ENCODE results near the gene CALCOCO1. TPM values are rescaled to one million over a fixed set of nuclear protein-coding genes. Genes with fewer than 3 reads are reported as not detected.

The CALCOCO1 gene
- total and polyA plus RNA-seq, 2 experiments from 2014 or later, result 71.3 to 74.4 TPM

DNA sequence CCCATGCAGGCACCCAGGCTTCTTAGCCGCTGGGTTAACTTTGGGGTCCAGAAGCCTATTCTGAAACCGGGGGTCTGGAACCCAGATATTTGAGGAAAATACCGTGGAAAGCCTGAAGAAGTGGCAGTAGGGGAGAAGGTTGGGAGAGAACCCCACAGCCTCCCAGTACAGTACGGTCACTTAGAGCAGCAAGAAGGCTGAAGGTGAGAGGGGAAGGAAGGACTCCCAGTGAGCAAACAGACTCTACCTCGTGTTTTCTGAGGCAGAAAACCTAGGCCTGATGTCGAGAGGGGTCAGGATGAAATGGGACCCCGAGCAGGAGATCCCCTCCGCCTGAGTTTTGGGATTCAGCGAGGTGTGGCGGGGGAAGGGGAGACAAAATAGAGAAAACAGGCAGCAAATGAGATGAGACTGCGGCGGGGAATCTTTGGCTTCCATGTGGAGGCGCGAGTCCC lies 10.7 kb upstream of the CALCOCO1 start:
- TF ChIP-seq EZH2phosphoT487 (IDR thresholded peaks at IDR 0.05; ENCODE audit: low read depth, severe bottlenecking, unreplicated experiment), result peak; percentile 19
- TF ChIP-seq, protein P1, sequence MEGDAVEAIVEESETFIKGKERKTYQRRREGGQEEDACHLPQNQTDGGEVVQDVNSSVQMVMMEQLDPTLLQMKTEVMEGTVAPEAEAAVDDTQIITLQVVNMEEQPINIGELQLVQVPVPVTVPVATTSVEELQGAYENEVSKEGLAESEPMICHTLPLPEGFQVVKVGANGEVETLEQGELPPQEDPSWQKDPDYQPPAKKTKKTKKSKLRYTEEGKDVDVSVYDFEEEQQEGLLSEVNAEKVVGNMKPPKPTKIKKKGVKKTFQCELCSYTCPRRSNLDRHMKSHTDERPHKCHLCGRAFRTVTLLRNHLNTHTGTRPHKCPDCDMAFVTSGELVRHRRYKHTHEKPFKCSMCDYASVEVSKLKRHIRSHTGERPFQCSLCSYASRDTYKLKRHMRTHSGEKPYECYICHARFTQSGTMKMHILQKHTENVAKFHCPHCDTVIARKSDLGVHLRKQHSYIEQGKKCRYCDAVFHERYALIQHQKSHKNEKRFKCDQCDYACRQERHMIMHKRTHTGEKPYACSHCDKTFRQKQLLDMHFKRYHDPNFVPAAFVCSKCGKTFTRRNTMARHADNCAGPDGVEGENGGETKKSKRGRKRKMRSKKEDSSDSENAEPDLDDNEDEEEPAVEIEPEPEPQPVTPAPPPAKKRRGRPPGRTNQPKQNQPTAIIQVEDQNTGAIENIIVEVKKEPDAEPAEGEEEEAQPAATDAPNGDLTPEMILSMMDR (IDR thresholded peaks at IDR 0.05; ENCODE audit: poor library complexity), result no peak
- H3K4me2 ChIP-seq, result peak overlapping the region; percentile 86
- H3K9me3 ChIP-seq (ENCODE audit: low read depth), result no peaks in the 10 kb centered on the region
- peaks cover 93% of the 10 kb centered on the region for H3K27me3 ChIP-seq
- DNase-seq (ENCODE audit: low spot score), result no peak
- no peaks in the 10 kb centered on the region for H3K36me3 ChIP-seq (replicated peaks; ENCODE audit: insufficient read depth, low read depth)
- H3K4me3 ChIP-seq, result no peak overlapping the region
- H3K9me2 ChIP-seq (replicated peaks; ENCODE audit: insufficient read depth), result no peaks in the 10 kb centered on the region
- no peaks in the 10 kb centered on the region for H3K79me2 ChIP-seq
- H4K20me1 ChIP-seq (ENCODE audit: insufficient read depth, poor library complexity, severe bottlenecking), result no peaks in the 10 kb centered on the region
- WGBS (ENCODE audit: low lambda C conversion rate, missing lambda C conversion rate), result 36% methylated on average over 14 of the region's 14 CpGs
- H3K4me1 ChIP-seq (ENCODE audit: insufficient read depth), result peaks cover 13% of the 10 kb centered on the region
- H2AFZ ChIP-seq, result peak overlapping the region; percentile 68
- H3K27ac ChIP-seq, result no peak overlapping the region

GRCh38 chr12:53737093-53737808 lies 10.0 kb upstream of the CALCOCO1 start:
- Histone ChIP-seq H3K4me2 (no peak overlapping the region), H3K27me3 (peaks cover 90% of the 10 kb centered on the region), H3K79me2 (no peaks in the 10 kb centered on the region), H2AFZ (no peak overlapping the region), H3K4me3 (no peak overlapping the region), H3K27ac (no peak overlapping the region), H4K20me1 (ENCODE audit: insufficient read depth, poor library complexity, severe bottlenecking) (no peaks in the 10 kb centered on the region), H3K9me3 (ENCODE audit: low read depth) (no peaks in the 10 kb centered on the region), H3K36me3 (replicated peaks; ENCODE audit: insufficient read depth, low read depth) (no peaks in the 10 kb centered on the region), H3K9me2 (replicated peaks; ENCODE audit: insufficient read depth) (no peaks in the 10 kb centered on the region), H3K4me1 (ENCODE audit: insufficient read depth) (peaks cover 13% of the 10 kb centered on the region)
- DNase-seq (ENCODE audit: low spot score), result no peak
- 84% methylated on average over 14 of the region's 14 CpGs for WGBS (ENCODE audit: low lambda C conversion rate, missing lambda C conversion rate)
- TF ChIP-seq, protein P1 (IDR thresholded peaks at IDR 0.05; ENCODE audit: poor library complexity), result no peak
- TF ChIP-seq EZH2 (IDR thresholded peaks at IDR 0.05; ENCODE audit: borderline replicate concordance), result no peak
- no peak for TF ChIP-seq EZH2phosphoT487 (IDR thresholded peaks at IDR 0.05; ENCODE audit: low read depth, severe bottlenecking, unreplicated experiment)

- DNase-seq (ENCODE audit: low spot score), result no peak
- H3K9me3 ChIP-seq (ENCODE audit: low read depth), result no peaks in the 10 kb centered on the region
- 89% methylated on average over 6 of the region's 6 CpGs for WGBS (ENCODE audit: low lambda C conversion rate, missing lambda C conversion rate)
- H3K36me3 ChIP-seq (replicated peaks; ENCODE audit: insufficient read depth, low read depth), result no peaks in the 10 kb centered on the region
- H4K20me1 ChIP-seq (ENCODE audit: insufficient read depth, poor library complexity, severe bottlenecking), result no peaks in the 10 kb centered on the region
- H3K4me1 ChIP-seq (ENCODE audit: insufficient read depth), result peaks cover 13% of the 10 kb centered on the region
- H3K27me3 ChIP-seq, result peaks cover 89% of the 10 kb centered on the region
- no peak overlapping the region for H3K4me3 ChIP-seq
- H3K9me2 ChIP-seq (replicated peaks; ENCODE audit: insufficient read depth), result no peaks in the 10 kb centered on the region
- no peaks in the 10 kb centered on the region for H3K79me2 ChIP-seq
- TF ChIP-seq EZH2 (IDR thresholded peaks at IDR 0.05; ENCODE audit: borderline replicate concordance), result no peak
- TF ChIP-seq, protein P1 (IDR thresholded peaks at IDR 0.05; ENCODE audit: poor library complexity), result no peak
- no peak for TF ChIP-seq EZH2phosphoT487 (IDR thresholded peaks at IDR 0.05; ENCODE audit: low read depth, severe bottlenecking, unreplicated experiment)
- H3K4me2 ChIP-seq, result no peak overlapping the region
- H2AFZ ChIP-seq, result no peak overlapping the region
- no peak overlapping the region for H3K27ac ChIP-seq
These were observed 9.3 kb upstream of the CALCOCO1 start for GRCh38 chr12:53736592-53736991.

All from hepatocyte (in vitro differentiated cells).